ENCODE measurements around the gene GLCE.

GLCE gene

GRCh38 chr15:69160141-69160993 lies at the start of gene GLCE:
Gene GLCE, plus strand, starts transcription at chr15:69160635. Its CDS starts 95,172 bp downstream, at chr15:69255807.
- DNase-seq: peak; percentile 88

GRCh38 chr15:69114331-69114928 lies 46.0 kb upstream of the GLCE start:
- DNase-seq: no peak

- no peak for DNase-seq
These were observed 45.4 kb upstream of the GLCE start for GRCh38 chr15:69115031-69115430.

- no peak for DNase-seq
These were observed 44.0 kb upstream of the GLCE start for GRCh38 chr15:69116391-69116790.

- peak; percentile 36 for DNase-seq
These were observed 43.0 kb upstream of the GLCE start for GRCh38 chr15:69117431-69117871.

- DNase-seq: no peak
These were observed 42.3 kb upstream of the GLCE start for GRCh38 chr15:69118089-69118488.

GRCh38 chr15:69119001-69119400 lies 41.4 kb upstream of the GLCE start:
- no peak for DNase-seq

GRCh38 chr15:69119683-69120395 lies 40.6 kb upstream of the GLCE start:
- no peak for DNase-seq

- no peak for DNase-seq
These were observed 39.7 kb upstream of the GLCE start for GRCh38 chr15:69120732-69121131.

- DNase-seq: no peak
These were observed 39.1 kb upstream of the GLCE start for GRCh38 chr15:69121198-69121828.

- no peak for DNase-seq
These were observed 35.2 kb upstream of the GLCE start for GRCh38 chr15:69125236-69125635.

- DNase-seq: no peak
These were observed 34.4 kb upstream of the GLCE start for GRCh38 chr15:69126054-69126469.

- DNase-seq: no peak
These were observed 33.1 kb upstream of the GLCE start for GRCh38 chr15:69127306-69127705.

GRCh38 chr15:69128667-69129311 lies 31.6 kb upstream of the GLCE start:
- DNase-seq: no peak

- no peak for DNase-seq
These were observed 28.8 kb upstream of the GLCE start for GRCh38 chr15:69131362-69132220.

- no peak for DNase-seq
These were observed 28.0 kb upstream of the GLCE start for GRCh38 chr15:69132430-69132829.

GRCh38 chr15:69132977-69133861 lies 27.2 kb upstream of the GLCE start:
- DNase-seq: no peak

GRCh38 chr15:69133862-69134519 lies 26.4 kb upstream of the GLCE start:
- DNase-seq: no peak

- no peak for DNase-seq
These were observed 25.6 kb upstream of the GLCE start for GRCh38 chr15:69134791-69135190.

- DNase-seq: no peak
These were observed 24.9 kb upstream of the GLCE start for GRCh38 chr15:69135499-69135898.

Data from NCI-H187 treated with DMSO at 0.1 percent for 48 hours (cell line).